ENCODE measurements around the gene SLC43A2. TPM values are rescaled to one million over a fixed set of nuclear protein-coding genes. Genes with fewer than 3 reads are reported as not detected.

The SLC43A2 gene
- total and polyA plus RNA-seq, 2 of the 13 experiments (the other 11 are each of a cell fraction or from before 2014, with no cell fraction given) = 7.3 to 20.0 TPM

GRCh38 chr17:1522626-1523025 is 106.0 kb downstream of the SLC43A2 start:
- FAIRE-seq = no peak
- no peaks in the 10 kb centered on the region for H3K9me3 ChIP-seq (ENCODE audit: low read length)
- no peak overlapping the region for H3K9ac ChIP-seq (ENCODE audit: insufficient read depth, low read depth, low read length)
- WGBS (ENCODE audit: low lambda C conversion rate) = 98% methylated on average over 5 of the region's 5 CpGs
- POLR2A ChIA-PET = no interaction called here
- intact Hi-C loops (cut with micrococcal nuclease; ENCODE audit: unreplicated experiment) = no loop called here
- no peak overlapping the region for H3K4me2 ChIP-seq (ENCODE audit: low read depth, low read length)
- peaks cover 8% of the 10 kb centered on the region for H3K4me1 ChIP-seq (ENCODE audit: insufficient read depth, low read length)
- no peaks in the 10 kb centered on the region for H3K27me3 ChIP-seq (ENCODE audit: control insufficient read depth in 1 of 2, insufficient read depth in 2 of 2, low read length in 2 of 2)
- peaks cover 2% of the 10 kb centered on the region for H3K79me2 ChIP-seq (ENCODE audit: insufficient read depth, low read length)
- H4K20me1 ChIP-seq (ENCODE audit: insufficient read depth, low read length) = no peaks in the 10 kb centered on the region
- no peak overlapping the region for H3K4me3 ChIP-seq (replicated peaks in 1 of 3; ENCODE audit: insufficient read depth in 1 of 3, low read depth in 2 of 3, low read length in 3 of 3)
- CTCF ChIA-PET (ENCODE audit: low intra/inter-chr PET ratio, low total read pairs) = no interaction called here
- no peak overlapping the region for H3K27ac ChIP-seq (ENCODE audit: extremely low read length, insufficient read depth, low read length)
- no peak overlapping the region for H2AFZ ChIP-seq (ENCODE audit: low read length)
- DNase-seq (ENCODE audit: low spot score) = no peak
- H3K36me3 ChIP-seq (replicated peaks in 1 of 2; ENCODE audit: control insufficient read depth in 1 of 2, insufficient read depth in 2 of 2, low read length in 2 of 2) = peaks cover 6 to 7% of the 10 kb centered on the region in 2 experiments; a peak in 4 of 5 replicates
- in situ Hi-C loops (cut with HindIII; ENCODE audit: extremely low pct_ligation_motif_present, low pct_unique_long_range_greater_than_20kb) = no loop called here
- BruUV-seq (replicated peaks) = no TSS peak
- no peak for ATAC-seq
- TF ChIP-seq KDM5A (IDR thresholded peaks at IDR 0.05; ENCODE audit: borderline replicate concordance, low read length) = no peak
- TF ChIP-seq ZNF761 (CRISPR knock-in tag; conservative IDR thresholded peaks at IDR 0.05) = no peak
- TF ChIP-seq ZNF704 (CRISPR knock-in tag; IDR thresholded peaks at IDR 0.05; ENCODE audit: borderline replicate concordance) = no peak
- TF ChIP-seq PRDM15 (CRISPR knock-in tag; IDR thresholded peaks at IDR 0.05) = no peak
- TF ChIP-seq DPF2 (CRISPR knock-in tag; IDR thresholded peaks at IDR 0.05; ENCODE audit: borderline replicate concordance, low read depth) = no peak
- no peak for TF ChIP-seq ZBTB7B (CRISPR knock-in tag; IDR thresholded peaks at IDR 0.05)
- no peak for TF ChIP-seq RXRB (CRISPR knock-in tag; IDR thresholded peaks at IDR 0.05; ENCODE audit: borderline replicate concordance)
- TF ChIP-seq ZNF234 (CRISPR knock-in tag; conservative IDR thresholded peaks at IDR 0.05) = no peak
- TF ChIP-seq PPARG (CRISPR knock-in tag; conservative IDR thresholded peaks at IDR 0.05) = no peak
- TF ChIP-seq, protein P1, sequence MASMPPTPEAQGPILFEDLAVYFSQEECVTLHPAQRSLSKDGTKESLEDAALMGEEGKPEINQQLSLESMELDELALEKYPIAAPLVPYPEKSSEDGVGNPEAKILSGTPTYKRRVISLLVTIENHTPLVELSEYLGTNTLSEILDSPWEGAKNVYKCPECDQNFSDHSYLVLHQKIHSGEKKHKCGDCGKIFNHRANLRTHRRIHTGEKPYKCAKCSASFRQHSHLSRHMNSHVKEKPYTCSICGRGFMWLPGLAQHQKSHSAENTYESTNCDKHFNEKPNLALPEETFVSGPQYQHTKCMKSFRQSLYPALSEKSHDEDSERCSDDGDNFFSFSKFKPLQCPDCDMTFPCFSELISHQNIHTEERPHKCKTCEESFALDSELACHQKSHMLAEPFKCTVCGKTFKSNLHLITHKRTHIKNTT (CRISPR knock-in tag; IDR thresholded peaks at IDR 0.05) = no peak
- TF ChIP-seq SIX4 (CRISPR knock-in tag; IDR thresholded peaks at IDR 0.05) = no peak
- TF ChIP-seq PAXIP1 (CRISPR knock-in tag; conservative IDR thresholded peaks at IDR 0.05) = no peak
- no peak for TF ChIP-seq ZNF770 (CRISPR knock-in tag; IDR thresholded peaks at IDR 0.05)

Measured in HepG2 (cell line).